Gastrocnemius medialis (tissue), 4 donors: ENCODE data around the gene ZDHHC1. TPM values are rescaled to one million over a fixed set of nuclear protein-coding genes. Genes with fewer than 3 reads are reported as not detected.
A peak's percentile ranks its signal among the peaks of the same experiment; 100 is the strongest.
"Not testable (repeated sequence)": the region's sequence is repeated elsewhere in the genome, so short reads cannot be mapped to it uniquely, and the experiment has no call there.

Experiments used
- ATAC-seq, 2 donors: fragments of 150-250 bp; one replicate each; pipeline ENCODE4 v1.9.1; 2016
- DNase-seq, 2 donors: peaks; one replicate each; pipeline ENCODE4 v3.0.0-alpha.2; 2019
- H3K27ac ChIP-seq, 4 donors: fragments of 200-600 bp; sonication (generic); 1 replicate in 1 of 4; 2 replicates in 3 of 4; pipeline ENCODE4 v1.5.1; 2016 to 2018; ENCODE audit warnings: mild to moderate bottlenecking in 2 of 4, moderate library complexity in 1 of 4
- H3K27me3 ChIP-seq, 3 donors: fragments of 200-600 bp; sonication (generic) in 2 of 3; 1 replicate in 1 of 3; 2 replicates in 2 of 3; pipeline versions ENCODE4 v1.5.1 to v1.6.0; 2016 to 2019; ENCODE audit warnings: mild to moderate bottlenecking in 1 of 3, moderate library complexity in 1 of 3
- H3K36me3 ChIP-seq, 2 donors: fragments of 200-600 bp; sonication (generic) in 1 of 2; one replicate each; pipeline ENCODE4 v1.5.1; 2017 to 2018
- H3K4me1 ChIP-seq, 2 donors: fragments of 200-600 bp; sonication (generic) in 1 of 2; one replicate each; pipeline ENCODE4 v1.5.1; 2016 to 2017; ENCODE audit warnings: mild to moderate bottlenecking in 2 of 2
- H3K4me3 ChIP-seq, 4 donors: fragments of 200-600 bp; sonication (generic) in 3 of 4; 1 replicate in 1 of 4; 2 replicates in 3 of 4; pipeline ENCODE4 v1.5.1; 2016 to 2019; ENCODE audit warnings: mild to moderate bottlenecking in 2 of 4
- H3K9me3 ChIP-seq, 3 donors: fragments of 200-600 bp; sonication (generic) in 2 of 3; 1 replicate in 1 of 3; 2 replicates in 2 of 3; pipeline ENCODE4 v1.5.1; 2016 to 2019
- CTCF ChIP-seq, 5 experiments: fragments of 450-650 bp in 3 of 5; fragments of 200-600 bp in 2 of 5; sonication (generic) in 2 of 5; IDR thresholded peaks in 4 of 5; conservative IDR thresholded peaks in 1 of 5; 1 replicate in 4 of 5; 2 replicates in 1 of 5; pipeline ENCODE4 v1.5.1; 2016 to 2019; ENCODE audit warnings: antibody characterized with exemption in 5 of 5, mild to moderate bottlenecking in 3 of 5, moderate library complexity in 3 of 5
- POLR2A ChIP-seq, 2 donors: fragments of 450-650 bp; IDR thresholded peaks; one replicate each; pipeline ENCODE4 v1.6.1; 2017; ENCODE audit warnings: antibody characterized with exemption in 2 of 2, mild to moderate bottlenecking in 2 of 2, moderate library complexity in 2 of 2
- in situ Hi-C, 4 donors: fragments of 200-750 bp; cut with MboI; loops; one replicate each; pipeline versions ENCODE4 v1.15.0 to v1.8.0; 2017; ENCODE audit warnings: low sequenced_read_pairs in 4 of 4
- intact Hi-C: fragments of 100-400 bp; cut with DNase I; formaldehyde crosslinking; loops from one replicate; pipeline ENCODE4 v1.15.1; 2023; ENCODE audit warnings: low total_unique reads
- total RNA-seq, 4 donors: library from RNA; depleted of rRNA; stranded (reverse); fragments of >200 nt; gene quantifications; one replicate each; pipeline versions ENCODE4 v1.1.0 to v1.2.3, GENCODE V29; 2016

Gene ZDHHC1
- total RNA-seq, 4 donors from 2014 or later, result 4.4 to 11.0 (median 8.9) TPM

DNA sequence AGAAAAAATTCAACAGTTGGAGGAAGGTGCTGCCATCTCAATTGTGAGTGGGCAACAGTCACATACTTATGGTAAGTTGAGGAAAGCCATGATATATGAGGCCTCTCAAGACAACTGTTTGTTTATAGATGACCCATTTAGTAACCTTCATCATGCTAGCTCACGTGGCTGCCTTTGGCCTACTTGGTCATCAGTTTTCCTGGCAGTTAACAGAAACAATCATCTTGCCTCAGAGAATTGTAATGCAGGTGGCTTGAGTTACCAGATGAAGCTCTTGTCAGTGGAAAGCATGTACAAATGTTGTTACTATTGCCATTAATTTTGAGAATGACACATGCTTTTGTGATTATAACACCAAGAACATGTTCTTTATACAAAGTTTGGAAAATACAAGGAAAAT is 37.6 kb downstream of the ZDHHC1 start:
- TF ChIP-seq POLR2A (IDR thresholded peaks at IDR 0.05) (no peak), CTCF (IDR thresholded peaks at IDR 0.05 in 4 of 5, conservative IDR thresholded peaks at IDR 0.05 in 1 of 5) (no peak)
- peaks cover 22 to 24% of the 10 kb centered on the region in 2 donors for H3K4me1 ChIP-seq
- no peaks in the 10 kb centered on the region for H3K9me3 ChIP-seq
- in situ Hi-C loops, result no loop called here
- peak; percentile 93 to 94 for ATAC-seq
- intact Hi-C loops, result no loop called here
- peak in 1 of 2 donors; percentile 55 for DNase-seq
- peak overlapping the region; percentile 52 to 79 (median 60) for H3K27ac ChIP-seq
- H3K4me3 ChIP-seq, result no peak overlapping the region
- H3K27me3 ChIP-seq, result no peaks in the 10 kb centered on the region
- no peaks in the 10 kb centered on the region for H3K36me3 ChIP-seq

- intact Hi-C loops, result loop anchor here (2.0 kb wide), 1 partner anchor 17 kb away; the partner anchor contains the start of gene TPPP3
- ATAC-seq, H3K27me3 ChIP-seq, H3K36me3 ChIP-seq, H3K9me3 ChIP-seq, H3K4me3 ChIP-seq, in situ Hi-C loops, H3K27ac ChIP-seq, DNase-seq: not testable (repeated sequence)
- H3K4me1 ChIP-seq, result peaks cover 24 to 25% of the 10 kb centered on the region in 2 donors
Observed at GRCh38 chr16:67376012-67376411, 40.3 kb downstream of the ZDHHC1 start.

DNA sequence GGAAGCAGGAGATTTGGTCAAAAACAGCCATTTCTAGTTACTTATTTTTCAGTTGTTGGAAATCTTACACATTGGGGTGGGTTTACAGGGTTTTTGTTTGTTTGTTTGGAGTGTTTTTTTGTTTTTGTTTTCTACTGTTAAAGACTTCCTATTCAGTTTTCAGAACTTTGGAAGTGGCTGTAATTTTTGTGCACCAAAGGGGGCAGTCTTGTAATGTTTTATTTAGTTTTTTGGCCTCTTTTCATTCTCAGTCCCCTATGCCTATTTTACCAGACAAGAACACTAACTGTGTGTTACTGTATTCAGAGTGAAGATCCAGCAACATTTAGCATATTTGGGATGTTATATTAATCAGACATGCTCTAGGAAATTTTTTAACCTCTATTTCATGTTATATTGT is 43.6 kb downstream of the ZDHHC1 start:
- no peak for TF ChIP-seq POLR2A (IDR thresholded peaks at IDR 0.05)
- peak in 4 of 5 experiments; percentile 22 to 53 (median 34) for TF ChIP-seq CTCF (IDR thresholded peaks at IDR 0.05 in 4 of 5, conservative IDR thresholded peaks at IDR 0.05 in 1 of 5)
- Histone ChIP-seq H3K9me3 (no peaks in the 10 kb centered on the region), H3K4me1 (peaks cover 0 to 3% of the 10 kb centered on the region in 2 donors), H3K36me3 (no peaks in the 10 kb centered on the region), H3K4me3 (no peak overlapping the region), H3K27ac (no peak overlapping the region), H3K27me3 (no peaks in the 10 kb centered on the region)
- in situ Hi-C loops (no loop called here), intact Hi-C loops (loop anchor here (2.0 kb wide), 1 partner anchor 44 kb away; the partner anchor contains the start of gene ZDHHC1)
- ATAC-seq, result no peak
- no peak for DNase-seq

DNA sequence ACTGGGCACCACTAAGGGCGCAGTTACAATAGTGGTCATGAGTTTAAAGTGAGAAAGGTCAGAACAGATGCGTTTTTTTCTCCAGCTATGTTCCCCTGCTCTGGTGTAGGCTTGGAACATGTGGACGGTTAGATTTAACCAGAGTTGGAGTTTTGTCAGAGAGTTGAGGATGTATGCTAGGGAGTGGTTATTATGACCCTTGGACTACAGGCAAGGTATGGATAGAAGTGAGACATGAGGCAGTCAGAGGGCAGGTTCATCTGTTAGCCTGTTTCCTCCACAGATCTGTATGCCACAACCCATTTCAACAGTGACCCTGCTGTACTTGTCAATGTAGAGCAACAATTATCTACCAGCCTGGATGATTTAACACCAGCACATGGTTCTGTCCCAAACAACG is 45.6 kb downstream of the ZDHHC1 start:
- no peak overlapping the region for H3K27ac ChIP-seq
- intact Hi-C loops (no loop called here), in situ Hi-C loops (no loop called here)
- H3K4me1 ChIP-seq, result peaks cover 0 to 3% of the 10 kb centered on the region in 2 donors
- DNase-seq (no peak), ATAC-seq (no peak)
- TF ChIP-seq CTCF (IDR thresholded peaks at IDR 0.05 in 4 of 5, conservative IDR thresholded peaks at IDR 0.05 in 1 of 5) (no peak), POLR2A (IDR thresholded peaks at IDR 0.05) (no peak)
- H3K4me3 ChIP-seq, result no peak overlapping the region
- H3K36me3 ChIP-seq, result no peaks in the 10 kb centered on the region
- no peaks in the 10 kb centered on the region for H3K9me3 ChIP-seq
- no peaks in the 10 kb centered on the region for H3K27me3 ChIP-seq

DNA sequence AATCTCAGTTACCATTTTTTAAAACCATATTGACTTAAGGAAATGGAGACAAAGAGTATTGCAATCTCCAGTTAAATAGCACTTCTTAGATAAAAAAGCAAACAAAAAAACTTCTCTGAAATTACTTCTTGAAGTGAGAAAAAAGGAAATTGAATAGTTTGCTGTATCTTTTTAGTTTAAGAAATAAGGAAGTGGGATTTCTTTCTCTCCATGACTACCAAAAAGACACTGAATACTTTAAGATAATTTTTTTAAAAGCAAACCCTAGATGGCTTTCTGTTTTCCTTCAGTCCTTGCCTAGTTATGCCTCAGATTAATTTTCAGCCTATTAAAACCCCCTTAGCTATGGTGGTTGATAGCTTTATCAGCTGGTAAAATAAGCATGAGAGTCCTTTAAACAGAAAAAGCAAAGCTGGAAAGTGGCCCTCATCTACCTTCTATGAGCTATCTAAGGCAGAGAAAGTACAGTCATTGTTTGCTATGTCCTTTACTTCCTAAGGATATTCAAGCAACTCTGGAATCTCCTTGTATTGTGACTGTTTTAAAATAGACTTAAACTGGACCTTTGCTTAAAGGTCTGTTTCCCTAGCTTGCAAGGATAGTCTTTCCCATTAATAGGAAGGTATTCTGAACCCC is 51.6 kb downstream of the ZDHHC1 start:
- ATAC-seq (no peak), DNase-seq (no peak)
- intact Hi-C loops, result no loop called here
- H3K27me3 ChIP-seq, result no peaks in the 10 kb centered on the region
- H3K27ac ChIP-seq, result peak overlapping the region in 1 of 4 donors; percentile 26
- no peaks in the 10 kb centered on the region for H3K9me3 ChIP-seq
- TF ChIP-seq POLR2A (IDR thresholded peaks at IDR 0.05) (no peak), CTCF (IDR thresholded peaks at IDR 0.05 in 4 of 5, conservative IDR thresholded peaks at IDR 0.05 in 1 of 5) (no peak)
- in situ Hi-C loops, result no loop called here
- H3K4me3 ChIP-seq, result no peak overlapping the region
- no peaks in the 10 kb centered on the region for H3K4me1 ChIP-seq
- H3K36me3 ChIP-seq, result no peaks in the 10 kb centered on the region
